ENCODE results near the gene SEC16A. TPM values are rescaled to one million over a fixed set of nuclear protein-coding genes. Genes with fewer than 3 reads are reported as not detected.
A peak's percentile ranks its signal among the peaks of the same experiment; 100 is the strongest.
"Not testable (repeated sequence)": the region's sequence is repeated elsewhere in the genome, so short reads cannot be mapped to it uniquely, and the experiment has no call there.

Gene SEC16A
- polyA plus RNA-seq, 4 donors, result 50.7 to 72.4 (median 60.7) TPM

GRCh38 chr9:136405904-136406303 lies 76.9 kb downstream of the SEC16A start:
- DNase-seq (ENCODE audit: low read depth in 4 of 4, low spot score in 3 of 4), result not testable (repeated sequence)

DNA sequence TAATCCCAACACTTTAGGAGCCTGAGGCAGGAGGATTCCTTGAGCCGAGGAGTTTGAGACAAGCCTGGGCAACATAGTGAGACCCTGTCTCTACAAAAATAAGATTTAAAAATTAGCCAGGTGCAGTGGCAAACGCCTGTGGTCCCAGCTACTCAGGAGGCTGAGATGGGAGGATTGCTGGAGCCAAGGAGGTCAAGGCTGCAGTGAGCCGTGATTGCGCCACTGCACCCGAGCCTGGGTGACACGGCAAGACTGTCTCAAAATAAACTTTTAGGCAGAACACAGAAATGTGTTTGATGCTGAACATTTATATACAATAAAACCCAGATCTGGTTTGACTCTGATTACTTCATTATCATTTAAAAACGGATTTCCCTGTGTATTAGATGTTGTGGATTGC lies 77.4 kb downstream of the SEC16A start:
- no peak for DNase-seq (ENCODE audit: low read depth in 4 of 4, low spot score in 3 of 4)

DNA sequence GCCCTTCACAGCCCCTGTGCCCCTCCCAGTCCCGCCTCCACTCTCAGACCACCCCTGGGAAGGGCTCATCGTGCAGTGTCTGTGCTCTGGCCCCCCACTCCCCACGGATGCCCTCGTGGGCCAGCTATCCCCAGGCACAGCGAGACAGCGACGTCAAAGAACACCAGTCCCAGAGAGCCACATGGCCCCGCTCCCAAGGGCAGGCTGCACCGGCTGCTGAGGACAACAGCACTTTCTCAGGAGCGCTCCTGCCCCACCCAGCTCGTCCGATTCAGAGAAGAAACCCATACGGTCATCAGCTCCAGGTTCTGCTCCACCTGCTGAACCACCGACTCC lies 78.1 kb downstream of the SEC16A start:
- DNase-seq (ENCODE audit: low read depth in 4 of 4, low spot score in 3 of 4), result no peak

DNA sequence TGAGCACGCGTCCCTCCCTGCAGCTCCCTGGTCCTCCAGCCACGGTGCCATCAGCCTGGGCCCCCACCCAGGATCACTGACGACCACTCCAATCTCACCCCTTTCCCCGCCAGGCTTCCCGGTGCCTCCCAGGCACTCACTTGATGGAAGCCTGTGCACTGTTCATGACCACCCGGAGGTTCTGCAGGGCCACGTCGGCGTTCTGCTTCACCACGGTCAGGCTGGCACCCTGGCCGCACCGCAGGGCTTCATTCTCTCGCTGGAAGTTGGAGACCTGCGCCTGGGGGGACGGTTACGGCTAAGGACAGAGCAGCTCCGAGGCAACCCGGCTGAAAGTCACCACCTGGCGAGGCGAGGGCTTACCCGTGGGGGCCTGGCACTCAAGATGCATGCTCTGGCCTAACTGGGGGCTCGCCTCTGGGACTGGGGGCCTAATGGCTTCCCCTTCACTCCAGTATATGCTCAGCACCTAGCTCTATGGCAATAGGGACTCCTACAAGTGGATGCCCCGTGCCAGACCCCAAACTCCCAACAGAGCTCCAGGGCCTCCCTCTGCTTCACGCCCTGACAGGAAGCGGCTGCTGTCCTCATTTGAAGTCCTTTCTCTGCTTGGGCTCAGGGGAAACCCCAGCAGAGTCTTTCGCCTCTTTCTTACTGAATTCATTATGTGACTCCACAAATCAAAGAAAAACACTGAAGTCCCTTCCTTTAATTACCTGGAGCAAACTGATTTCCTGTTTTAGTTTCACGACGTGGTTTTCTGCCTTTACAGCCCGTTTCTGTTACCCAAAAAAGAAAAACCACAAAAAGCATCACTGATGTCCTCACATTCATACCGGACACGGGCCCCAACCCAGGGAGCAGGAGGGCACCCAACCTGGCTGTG lies 78.7 kb downstream of the SEC16A start:
- DNase-seq (ENCODE audit: low read depth in 4 of 4, low spot score in 3 of 4), result no peak

- DNase-seq (ENCODE audit: low read depth in 4 of 4, low spot score in 3 of 4), result no peak
Observed at GRCh38 chr9:136403538-136403914, 79.3 kb downstream of the SEC16A start.

DNA sequence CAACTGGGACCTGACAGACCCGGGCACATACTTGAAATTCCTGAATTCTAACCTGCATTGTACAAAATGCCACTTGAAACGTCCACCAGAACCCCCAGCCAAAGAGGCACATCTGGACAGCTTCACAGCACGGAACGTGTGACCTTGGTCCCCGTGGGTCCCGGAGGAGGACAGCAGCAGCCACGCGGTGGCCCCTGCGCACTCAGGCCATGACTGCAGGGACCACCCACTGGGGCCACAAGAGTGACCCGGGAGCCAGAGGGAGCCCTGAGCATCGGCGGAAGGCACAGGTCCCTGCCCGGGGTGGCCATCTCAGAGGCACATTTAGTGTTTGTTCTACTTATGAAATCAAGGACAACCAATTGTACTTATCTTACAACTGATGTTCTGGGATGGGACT lies 80.8 kb downstream of the SEC16A start:
- DNase-seq (ENCODE audit: low read depth in 4 of 4, low spot score in 3 of 4), result no peak

DNA sequence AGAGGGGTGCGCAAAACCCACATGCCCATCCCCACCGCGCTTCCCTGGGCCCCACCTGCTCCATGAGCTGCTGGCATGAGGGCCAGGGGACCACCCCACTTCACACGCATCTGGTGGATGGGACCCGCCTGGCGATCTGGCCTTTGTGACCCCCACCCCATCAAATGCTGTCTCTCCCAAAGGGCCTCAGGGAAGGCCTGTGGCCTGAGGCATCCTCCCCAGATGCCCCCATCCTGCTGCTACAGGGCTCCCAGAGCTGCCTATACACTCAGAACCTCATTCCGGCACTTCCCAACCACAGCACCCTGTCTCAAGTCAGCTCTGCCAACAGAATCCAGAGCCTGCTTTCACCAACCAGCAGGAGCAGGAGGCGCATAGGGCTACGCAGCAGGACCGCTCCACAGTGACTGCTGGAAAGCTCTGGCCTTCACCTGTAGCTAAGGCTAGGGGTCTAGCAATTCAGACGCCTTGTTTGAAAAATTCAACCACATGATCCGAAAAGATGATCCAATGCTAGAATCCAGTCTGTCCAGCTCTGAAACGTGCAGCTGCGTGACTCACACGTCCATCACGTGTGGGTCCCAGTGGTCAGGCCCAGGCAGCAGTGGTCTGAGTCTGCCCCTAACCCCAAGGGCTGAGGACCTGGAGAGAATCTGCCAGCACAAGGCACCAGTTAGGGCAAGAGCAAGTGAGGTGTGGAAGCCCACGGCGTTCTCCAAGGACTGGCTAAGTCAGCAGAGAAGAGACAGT lies 81.5 kb downstream of the SEC16A start:
- DNase-seq (ENCODE audit: low read depth in 4 of 4, low spot score in 3 of 4), result no peak

DNA sequence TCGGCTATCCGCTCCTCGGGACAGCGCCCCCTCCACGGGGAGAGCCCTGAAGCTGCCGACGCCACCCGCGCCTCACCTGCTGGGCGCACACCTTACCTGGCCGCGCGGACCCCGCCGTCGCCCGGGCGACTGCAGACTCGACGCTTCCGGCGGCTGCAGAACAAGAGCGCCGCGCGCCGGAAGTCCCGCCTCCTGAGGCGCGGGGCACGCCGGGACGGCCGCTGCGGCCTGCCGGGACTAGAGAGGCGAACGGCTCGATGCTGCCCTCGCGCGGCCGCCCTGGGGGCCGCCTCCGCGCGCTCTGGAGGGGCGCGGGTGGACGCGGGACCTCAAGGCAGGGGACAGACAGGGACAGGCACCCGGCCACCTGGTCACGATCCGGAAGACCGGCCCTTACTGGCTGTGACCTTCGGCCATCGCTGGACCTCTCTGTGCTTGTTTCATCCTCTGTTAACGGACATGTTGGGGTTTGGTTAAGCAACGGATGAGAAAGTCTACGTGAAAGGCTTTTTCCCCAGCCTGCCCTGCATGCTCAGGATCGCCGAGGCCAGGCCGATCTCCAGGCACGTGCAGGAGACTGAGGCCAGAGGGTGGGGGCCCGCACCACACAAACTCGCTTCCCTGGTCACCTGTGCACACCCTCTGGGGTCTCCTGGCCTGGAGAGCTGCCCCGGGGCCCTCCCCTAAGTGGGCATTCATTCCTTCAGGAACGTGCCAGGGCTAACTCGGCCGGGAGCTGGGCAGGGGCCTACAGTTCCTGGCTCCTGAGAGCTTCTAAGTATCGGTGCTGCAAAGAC lies 82.6 kb downstream of the SEC16A start, which contains the start of gene SNAPC4:
Gene SNAPC4 (minus strand): TSS at position 133 of the 797 bp plus-strand sequence. CDS start 1,742 bp downstream, outside the sequence.
- peak; percentile 57 to 76 (median 72) for DNase-seq (ENCODE audit: low read depth in 4 of 4, low spot score in 3 of 4)

DNA sequence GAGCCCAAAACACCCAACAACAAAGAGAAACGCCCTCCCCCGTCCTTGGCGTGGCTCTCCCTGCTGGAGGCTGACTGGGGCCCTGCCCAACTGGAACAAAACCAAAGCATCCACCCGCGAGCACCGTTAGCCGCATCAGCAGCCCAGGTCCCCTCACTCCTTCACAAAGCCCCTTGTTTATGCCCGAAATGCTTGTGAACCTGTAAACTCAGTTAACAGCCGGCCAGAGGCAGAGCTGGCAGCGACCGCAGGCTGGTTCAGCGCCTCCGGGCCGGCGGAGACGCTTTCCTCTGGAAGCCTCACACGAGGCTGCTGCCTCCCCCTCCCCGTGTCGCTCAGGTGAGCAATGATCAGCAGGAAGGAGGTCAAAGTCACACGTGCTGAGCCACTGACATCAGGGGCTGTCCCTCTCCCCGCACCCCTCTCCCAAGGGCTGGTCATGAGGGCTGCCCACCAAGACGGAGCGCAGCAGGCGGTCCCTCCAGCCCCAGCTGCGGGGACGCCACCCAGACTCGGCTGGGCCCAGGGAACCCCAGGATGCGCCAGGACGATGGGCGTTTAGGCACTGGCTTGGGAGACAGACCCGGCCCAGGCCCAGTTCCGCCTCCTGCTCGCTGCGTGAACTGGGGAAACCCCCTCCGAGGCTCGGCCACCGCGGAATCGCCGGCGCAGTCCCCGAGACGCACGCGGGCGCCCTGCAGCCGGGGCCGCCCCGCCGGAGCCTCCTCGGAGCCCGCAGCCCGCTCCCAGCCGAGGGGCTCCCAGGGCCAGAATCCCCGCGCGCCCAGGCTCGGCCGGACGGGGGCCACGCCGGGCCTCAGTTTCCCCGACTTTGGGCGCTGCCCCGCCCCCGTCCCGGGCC lies 83.4 kb downstream of the SEC16A start:
- no peak for DNase-seq (ENCODE audit: low read depth in 4 of 4, low spot score in 3 of 4)

GRCh38 chr9:136398286-136398685 lies 84.6 kb downstream of the SEC16A start:
- DNase-seq (ENCODE audit: low read depth in 4 of 4, low spot score in 3 of 4), result no peak

- no peak for DNase-seq (ENCODE audit: low read depth in 4 of 4, low spot score in 3 of 4)
Observed at GRCh38 chr9:136397643-136398042, 85.2 kb downstream of the SEC16A start.

GRCh38 chr9:136396219-136396515 lies 86.7 kb downstream of the SEC16A start:
- no peak for DNase-seq (ENCODE audit: low read depth in 4 of 4, low spot score in 3 of 4)

DNA sequence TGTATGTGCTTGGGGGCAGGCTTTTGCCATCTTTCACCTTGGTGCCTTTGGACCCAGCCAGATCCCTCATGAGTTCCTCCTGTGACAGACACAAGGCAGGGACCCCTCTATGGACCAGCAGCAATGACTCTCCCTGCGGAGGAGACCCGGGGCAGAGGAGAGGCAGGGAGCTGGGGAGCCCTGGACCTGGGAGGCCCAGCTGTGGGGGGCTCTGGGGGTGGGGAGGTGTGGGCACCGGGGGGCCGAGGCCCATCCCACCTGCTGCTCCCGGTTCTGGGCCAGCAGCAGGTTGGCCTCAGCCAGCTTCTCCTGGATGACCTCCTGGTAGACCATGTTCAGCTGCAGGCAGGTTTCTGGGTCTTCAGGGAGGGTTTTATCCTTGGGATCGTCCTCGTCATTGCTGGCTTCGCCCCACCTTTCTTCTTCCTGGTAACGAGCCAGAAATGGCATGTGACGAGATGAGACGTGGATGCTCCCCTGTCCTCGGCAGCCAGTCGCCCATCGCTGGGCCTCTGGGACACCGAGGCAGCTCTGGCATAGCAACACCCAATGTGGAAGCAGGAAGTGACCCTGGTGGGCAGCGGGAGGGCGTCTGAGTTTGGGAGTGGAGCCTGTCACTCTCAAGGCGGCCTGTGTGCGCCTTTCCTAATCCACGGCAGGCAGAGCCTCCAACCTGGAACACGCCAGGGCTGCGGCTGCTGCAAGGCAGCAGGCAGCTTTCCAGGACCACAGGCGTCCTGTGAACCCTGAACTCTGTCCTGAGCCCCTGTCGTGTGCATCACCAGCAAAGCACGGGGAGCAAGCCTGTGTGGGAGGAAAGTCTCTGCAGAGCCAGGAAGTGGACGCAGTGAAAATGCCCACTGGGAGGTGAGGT lies 87.3 kb downstream of the SEC16A start:
- no peak for DNase-seq (ENCODE audit: low read depth in 4 of 4, low spot score in 3 of 4)

DNA sequence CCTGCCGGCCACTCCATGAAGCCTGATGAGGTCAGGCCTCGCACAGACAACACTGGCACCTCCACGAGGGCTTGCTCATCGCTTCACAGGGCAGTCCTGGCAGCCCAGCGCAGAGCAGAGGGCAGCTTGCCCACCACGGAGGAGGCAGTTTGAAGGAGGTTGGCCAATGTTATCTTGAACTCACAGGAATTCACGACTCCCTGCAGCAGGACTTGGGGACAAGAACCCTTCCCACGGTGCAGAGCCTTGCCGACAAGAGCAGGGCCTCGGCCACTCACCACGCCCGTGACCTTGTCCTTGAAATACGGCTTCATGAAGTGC lies 87.9 kb downstream of the SEC16A start:
- no peak for DNase-seq (ENCODE audit: low read depth in 4 of 4, low spot score in 3 of 4)

GRCh38 chr9:136394312-136395019 lies 88.4 kb downstream of the SEC16A start:
- no peak for DNase-seq (ENCODE audit: low read depth in 4 of 4, low spot score in 3 of 4)

DNA sequence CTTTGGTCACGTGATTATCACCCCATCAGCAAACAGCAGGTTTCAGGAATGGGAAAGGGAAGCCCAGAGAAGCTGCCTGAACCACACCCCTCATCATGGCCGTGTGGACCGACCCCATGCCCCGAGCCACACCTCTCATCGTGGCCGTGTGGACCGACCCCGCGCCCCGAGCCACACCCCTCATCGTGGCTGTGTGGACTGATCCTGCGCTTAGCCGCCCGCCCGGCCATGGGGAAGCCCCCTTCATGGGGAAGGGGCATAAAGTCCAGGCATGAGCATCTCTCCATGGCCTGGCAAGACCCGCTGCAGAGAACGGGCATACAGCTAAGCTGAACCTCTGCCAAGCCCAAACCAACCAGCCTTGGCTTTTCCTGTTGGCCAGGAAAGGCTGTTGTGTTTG lies 89.3 kb downstream of the SEC16A start:
- DNase-seq (ENCODE audit: low read depth in 4 of 4, low spot score in 3 of 4), result no peak

- no peak for DNase-seq (ENCODE audit: low read depth in 4 of 4, low spot score in 3 of 4)
Observed at GRCh38 chr9:136392538-136393449, 90.0 kb downstream of the SEC16A start.
